ES-I3 (cell line): Measurements from ENCODE around the gene THAP11.
A peak's percentile ranks its signal among the peaks of the same experiment; 100 is the strongest.

Experiments
- H3K36me3 ChIP-seq: 2 replicates; pipeline ENCODE4 v1.6.1; 2013; ENCODE audit warnings: mild to moderate bottlenecking, low read length, control low read depth, moderate library complexity; ENCODE audit not compliant: insufficient read depth
- H3K4me1 ChIP-seq: 2 replicates; pipeline ENCODE4 v1.6.1; 2013; ENCODE audit warnings: mild to moderate bottlenecking, control low read depth, low read length; ENCODE audit not compliant: insufficient read depth
- H3K9ac ChIP-seq: 2 replicates; pipeline ENCODE4 v1.6.1; 2013; ENCODE audit warnings: low read depth, mild to moderate bottlenecking, low read length, moderate library complexity
- H3K9me3 ChIP-seq: 2 replicates; pipeline ENCODE4 v1.6.1; 2013; ENCODE audit warnings: mild to moderate bottlenecking, low read length, moderate library complexity; ENCODE audit not compliant: control insufficient read depth, insufficient read depth

The THAP11 gene

GRCh38 chr16:67845291-67846062, 3.4 kb downstream of the THAP11 start:
- Histone ChIP-seq H3K9ac (peak overlapping the region; percentile 97), H3K36me3 (0 out of 2 replicates have a peak, but pooled peaks cover 4% of the 10 kb centered on the region), H3K4me1 (peaks cover 21% of the 10 kb centered on the region), H3K9me3 (no peaks in the 10 kb centered on the region)

GRCh38 chr16:67846063-67846319, 3.9 kb downstream of the THAP11 start:
- H3K36me3 ChIP-seq = 0 out of 2 replicates have a peak, but pooled peaks cover 4% of the 10 kb centered on the region

GRCh38 chr16:67846320-67847063, 4.4 kb downstream of the THAP11 start, which contains the start of gene NUTF2:
NUTF2 (plus strand) TSS chr16:67846933; CDS start chr16:67865131, 18,198 bp downstream.
- H3K4me1 ChIP-seq = peaks cover 21% of the 10 kb centered on the region
- H3K9me3 ChIP-seq = no peaks in the 10 kb centered on the region
- H3K36me3 ChIP-seq = 0 out of 2 replicates have a peak, but pooled peaks cover 4% of the 10 kb centered on the region
- H3K9ac ChIP-seq = peak within 1 kb of the TSS; percentile 97

More at GRCh38 chr16:67846063-67846319, 3.9 kb downstream of the THAP11 start:
- Histone ChIP-seq H3K9ac (peak overlapping the region; percentile 97), H3K4me1 (peaks cover 21% of the 10 kb centered on the region), H3K9me3 (no peaks in the 10 kb centered on the region)

GRCh38 chr16:67847064-67847861, 5.1 kb downstream of the THAP11 start, which contains the start of gene CENPT:
CENPT (minus strand) TSS chr16:67847693; CDS start chr16:67833859, 13,834 bp downstream.
- Histone ChIP-seq H3K36me3 (0 out of 2 replicates have a peak, but pooled peaks cover 4% of the 10 kb centered on the region), H3K9me3 (no peaks in the 10 kb centered on the region), H3K4me1 (peaks cover 21% of the 10 kb centered on the region), H3K9ac (peak within 1 kb of the TSS; percentile 97)

- no peaks in the 10 kb centered on the region for H3K9me3 ChIP-seq
- H3K4me1 ChIP-seq = peaks cover 21% of the 10 kb centered on the region
- 0 out of 2 replicates have a peak, but pooled peaks cover 4% of the 10 kb centered on the region for H3K36me3 ChIP-seq
- H3K9ac ChIP-seq = peak overlapping the region; percentile 97
Measured at GRCh38 chr16:67848118-67848517, 6.0 kb downstream of the THAP11 start.

GRCh38 chr16:67853670-67854069, 11.6 kb downstream of the THAP11 start:
- H3K9ac ChIP-seq = no peak overlapping the region
- H3K9me3 ChIP-seq = no peaks in the 10 kb centered on the region
- 0 out of 2 replicates have a peak, but pooled peaks cover 4% of the 10 kb centered on the region for H3K36me3 ChIP-seq
- H3K4me1 ChIP-seq = peaks cover 6% of the 10 kb centered on the region; the same call in 1 of the 2 replicates

- Histone ChIP-seq H3K9ac (no peak overlapping the region), H3K4me1 (peaks cover 6% of the 10 kb centered on the region; the same call in 1 of the 2 replicates), H3K36me3 (peaks cover 2% of the 10 kb centered on the region; the same call in 1 of the 2 replicates), H3K9me3 (no peaks in the 10 kb centered on the region)
Measured at GRCh38 chr16:67855789-67856188, 13.7 kb downstream of the THAP11 start.

GRCh38 chr16:67856927-67857546, 14.9 kb downstream of the THAP11 start:
- Histone ChIP-seq H3K4me1 (peaks cover 6% of the 10 kb centered on the region; the same call in 1 of the 2 replicates), H3K36me3 (peaks cover 4% of the 10 kb centered on the region; the same call in 1 of the 2 replicates), H3K9me3 (no peaks in the 10 kb centered on the region), H3K9ac (no peak overlapping the region)

GRCh38 chr16:67857547-67858233, 15.6 kb downstream of the THAP11 start:
- H3K9me3 ChIP-seq = no peaks in the 10 kb centered on the region
- no peak overlapping the region for H3K9ac ChIP-seq
- peaks cover 6% of the 10 kb centered on the region; the same call in 1 of the 2 replicates for H3K4me1 ChIP-seq
- peaks cover 4% of the 10 kb centered on the region; the same call in 1 of the 2 replicates for H3K36me3 ChIP-seq

GRCh38 chr16:67858500-67858899, 16.4 kb downstream of the THAP11 start:
- H3K9me3 ChIP-seq = no peaks in the 10 kb centered on the region
- H3K9ac ChIP-seq = no peak overlapping the region
- H3K36me3 ChIP-seq = peaks cover 4% of the 10 kb centered on the region; the same call in 1 of the 2 replicates
- H3K4me1 ChIP-seq = peaks cover 6% of the 10 kb centered on the region; the same call in 1 of the 2 replicates

GRCh38 chr16:67860589-67861398, 18.7 kb downstream of the THAP11 start:
- H3K4me1 ChIP-seq = peaks cover 6% of the 10 kb centered on the region; the same call in 1 of the 2 replicates
- H3K9me3 ChIP-seq = no peaks in the 10 kb centered on the region
- peaks cover 4% of the 10 kb centered on the region; the same call in 1 of the 2 replicates for H3K36me3 ChIP-seq
- no peak overlapping the region for H3K9ac ChIP-seq

GRCh38 chr16:67861877-67862276, 19.8 kb downstream of the THAP11 start:
- H3K9me3 ChIP-seq = no peaks in the 10 kb centered on the region
- peaks cover 6% of the 10 kb centered on the region; the same call in 1 of the 2 replicates for H3K4me1 ChIP-seq
- H3K9ac ChIP-seq = no peak overlapping the region
- H3K36me3 ChIP-seq = peaks cover 4% of the 10 kb centered on the region; the same call in 1 of the 2 replicates
